Activated CD8-positive, alpha-beta memory T cell treated with anti-CD3 and anti-CD28 coated beads, Interleukin-2, amount 10 ng/mL, durations not matched to agents 7 days and 5 days (primary cell): ENCODE measurements around the gene NRIP1. TPM values are rescaled to one million over a fixed set of nuclear protein-coding genes. Genes with fewer than 3 reads are reported as not detected.

ENCODE experiments used
- ATAC-seq: fragments of 150-1000 bp; cut with Tn5 transposase; one replicate; pipeline ENCODE4 v1.10.0; 2021; ENCODE audit warnings: moderate library complexity
- CTCF ChIA-PET: fragments of 350-600 bp; sonication (Branson Sonifier 250); formaldehyde crosslinking; loops from one replicate; lab custom pipeline; 2021; ENCODE audit warnings: antibody characterized with exemption; lab: Charles Lee
- DNase-seq: peaks from one replicate; pipeline ENCODE4 v3.0.0-alpha.2; 2020
- H3K27ac Mint-ChIP-seq: one replicate; pipeline ENCODE4 v1.8.0; 2021; ENCODE audit warnings: mild to moderate bottlenecking, mixed read lengths
- H3K27me3 Mint-ChIP-seq: one replicate; pipeline ENCODE4 v1.8.0; 2021; ENCODE audit warnings: mixed read lengths
- H3K36me3 Mint-ChIP-seq: one replicate; pipeline ENCODE4 v1.8.0; 2021; ENCODE audit warnings: mild to moderate bottlenecking, mixed read lengths
- H3K4me1 Mint-ChIP-seq: one replicate; pipeline ENCODE4 v1.8.0; 2021; ENCODE audit warnings: mixed read lengths
- H3K4me3 Mint-ChIP-seq: one replicate; pipeline ENCODE4 v1.8.0; 2021; ENCODE audit warnings: mild to moderate bottlenecking, moderate library complexity, mixed read lengths
- H3K9me3 Mint-ChIP-seq: one replicate; pipeline ENCODE4 v1.8.0; 2022; ENCODE audit warnings: low read depth, mixed read lengths
- total RNA-seq, 2 experiments: library from RNA; stranded (reverse); gene quantifications; one replicate each; pipeline ENCODE4 v1.2.3, GENCODE V29; 2021

Gene NRIP1
- total RNA-seq, 2 experiments from 2014 or later, result 13.2 to 18.8 TPM

DNA sequence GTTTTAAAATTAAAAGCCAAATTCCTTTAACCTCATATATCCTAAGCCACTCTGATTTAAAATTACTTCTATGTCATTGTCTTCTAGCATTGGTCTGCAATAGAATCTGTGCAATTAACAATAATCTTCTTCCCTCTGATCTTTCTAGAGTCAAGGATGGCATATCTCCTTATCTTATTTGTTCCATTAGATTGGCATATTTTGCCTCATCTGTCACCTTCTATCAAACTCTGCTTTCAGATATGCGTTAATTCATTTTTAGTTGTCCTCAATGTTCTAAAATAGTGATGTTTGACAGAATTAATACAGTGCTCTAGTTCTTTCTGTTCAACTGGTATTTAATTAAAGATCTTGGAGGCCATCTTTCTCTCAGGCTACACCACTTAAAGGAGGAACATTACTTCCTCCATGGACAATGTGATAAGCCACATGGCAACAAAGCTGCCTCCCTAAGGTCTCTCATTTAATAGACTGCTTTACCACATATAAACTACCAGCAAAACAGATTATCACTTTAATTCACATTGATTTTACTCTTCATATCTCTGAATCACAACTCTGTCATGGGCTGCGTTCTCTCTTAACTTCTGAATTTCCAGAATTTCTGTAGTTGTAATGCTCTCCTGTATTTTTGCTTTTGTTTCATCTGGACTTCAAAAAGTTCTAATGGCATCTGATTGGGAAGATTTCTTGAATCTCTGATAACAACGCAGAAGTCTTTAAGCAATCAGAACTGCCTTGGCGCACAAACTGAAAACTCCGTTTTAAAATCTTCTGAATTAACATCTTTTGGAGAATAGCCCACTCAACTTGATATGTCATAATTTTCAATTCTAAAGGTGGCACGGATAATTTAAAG is 2.8 kb downstream of the NRIP1 start:
- H3K4me1 Mint-ChIP-seq, result peaks cover 49% of the 10 kb centered on the region
- ATAC-seq (no peak), DNase-seq (no peak)
- H3K36me3 Mint-ChIP-seq, result no peaks in the 10 kb centered on the region
- H3K27me3 Mint-ChIP-seq, result peaks cover 31% of the 10 kb centered on the region
- CTCF ChIA-PET, result interaction anchor here (1.1 kb wide), 1 partner anchor 421 kb away, joined by 3 read pairs; no protein-coding TSS in a partner anchor
- H3K27ac Mint-ChIP-seq, result no peak overlapping the region
- no peaks in the 10 kb centered on the region for H3K9me3 Mint-ChIP-seq
- H3K4me3 Mint-ChIP-seq, result no peak overlapping the region

DNA sequence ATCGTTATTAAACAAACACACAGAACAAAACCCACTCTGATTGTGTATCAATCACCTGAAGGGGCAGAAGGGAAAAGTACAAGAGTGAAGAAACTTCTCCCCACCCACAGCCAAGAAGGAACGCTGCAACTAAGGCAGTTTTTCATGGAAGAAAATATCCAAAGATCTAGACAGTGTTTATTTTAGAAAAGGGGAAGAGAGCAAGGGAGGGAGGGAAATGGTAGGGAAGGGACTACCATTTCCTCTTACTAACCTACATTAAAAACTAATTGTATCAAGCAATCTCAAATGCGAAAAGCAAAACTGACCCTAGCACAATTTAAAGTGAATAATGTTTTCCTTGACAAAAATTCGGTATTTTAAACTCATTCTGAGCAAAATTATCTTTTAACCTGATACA is 3.5 kb downstream of the NRIP1 start:
- Mint-ChIP-seq H3K36me3 (no peaks in the 10 kb centered on the region), H3K9me3 (no peaks in the 10 kb centered on the region), H3K4me1 (peaks cover 56% of the 10 kb centered on the region), H3K27ac (no peak overlapping the region), H3K27me3 (peaks cover 30% of the 10 kb centered on the region), H3K4me3 (no peak overlapping the region)
- ATAC-seq (no peak), DNase-seq (no peak)
- CTCF ChIA-PET, result no interaction called here

DNA sequence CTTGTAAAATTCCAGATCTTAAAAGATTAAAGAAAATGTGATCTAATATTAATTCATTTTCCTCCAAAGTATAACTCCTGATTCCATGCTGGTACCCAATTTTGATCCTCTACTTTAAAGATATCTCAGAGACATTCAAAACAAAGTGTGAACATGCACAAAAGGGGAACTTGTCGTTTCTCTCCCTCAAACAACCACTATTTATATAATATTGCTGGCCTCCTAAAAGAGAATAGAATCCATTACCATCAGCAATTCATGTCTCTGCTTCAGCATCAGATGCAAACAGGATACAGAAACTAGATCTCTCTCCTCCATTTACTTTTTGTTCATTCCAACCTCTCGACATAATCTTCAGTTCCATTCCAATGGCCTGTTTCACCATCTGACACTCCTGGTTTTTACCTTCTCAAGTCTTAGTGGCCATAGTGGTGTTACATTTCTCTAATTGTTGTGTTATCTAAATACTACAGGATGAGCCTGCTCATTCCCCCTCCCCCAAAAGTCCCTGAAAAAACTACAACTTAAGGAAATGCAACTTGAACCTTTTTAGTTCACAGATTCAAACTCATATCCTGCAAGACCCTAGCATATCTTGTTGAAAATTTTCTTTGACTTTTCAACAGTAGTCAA is 4.1 kb downstream of the NRIP1 start:
- Mint-ChIP-seq H3K27me3 (peaks cover 26% of the 10 kb centered on the region), H3K4me1 (peaks cover 53% of the 10 kb centered on the region), H3K9me3 (no peaks in the 10 kb centered on the region), H3K4me3 (no peak overlapping the region), H3K36me3 (no peaks in the 10 kb centered on the region), H3K27ac (no peak overlapping the region)
- CTCF ChIA-PET, result no interaction called here
- ATAC-seq, result no peak
- no peak for DNase-seq

DNA sequence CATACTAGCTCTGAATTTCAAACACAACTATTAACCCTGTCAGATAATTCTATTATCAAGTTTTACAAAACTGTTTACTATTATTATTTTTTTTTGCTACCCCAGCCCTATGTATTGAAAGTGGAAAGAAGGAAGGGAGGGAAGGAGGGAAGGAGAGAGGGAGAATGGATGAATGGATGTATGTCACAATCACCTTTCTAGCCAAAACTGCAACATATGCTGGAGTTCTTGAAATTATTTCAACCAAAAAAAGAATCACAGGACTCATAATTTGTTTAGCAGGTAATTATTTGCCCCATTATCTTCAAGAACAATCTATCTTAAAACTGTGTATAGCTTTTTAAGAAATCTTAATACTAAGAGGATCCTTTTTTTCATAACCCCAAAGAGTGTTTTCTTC is 5.4 kb downstream of the NRIP1 start:
- no peaks in the 10 kb centered on the region for H3K9me3 Mint-ChIP-seq
- DNase-seq (no peak), ATAC-seq (no peak)
- CTCF ChIA-PET, result interaction anchor here (0.9 kb wide), 1 partner anchor 9 kb away, joined by 3 read pairs; no protein-coding TSS in a partner anchor
- H3K4me3 Mint-ChIP-seq, result no peak overlapping the region
- no peaks in the 10 kb centered on the region for H3K36me3 Mint-ChIP-seq
- H3K27ac Mint-ChIP-seq, result no peak overlapping the region
- peaks cover 26% of the 10 kb centered on the region for H3K27me3 Mint-ChIP-seq
- H3K4me1 Mint-ChIP-seq, result peaks cover 57% of the 10 kb centered on the region

DNA sequence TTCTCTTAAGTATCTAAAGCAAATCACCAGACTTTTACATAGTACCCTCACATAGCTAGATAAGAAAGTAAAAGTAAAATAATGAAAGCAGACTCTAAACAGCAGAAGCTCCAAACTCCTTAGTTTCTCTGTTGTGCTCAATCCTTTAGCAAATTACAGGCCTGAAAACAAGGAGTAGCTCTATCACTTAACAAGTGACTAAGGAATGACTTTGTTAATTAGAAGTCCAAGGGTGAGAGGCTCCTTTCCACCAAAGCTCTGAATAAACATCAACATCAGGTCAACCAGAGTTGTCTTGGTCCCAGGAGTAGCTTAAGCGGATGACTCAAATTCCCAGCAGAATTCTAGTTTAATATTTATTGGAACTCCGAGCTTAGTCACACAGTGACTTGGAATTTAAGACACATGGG is 5.9 kb downstream of the NRIP1 start:
- H3K9me3 Mint-ChIP-seq, result no peaks in the 10 kb centered on the region
- DNase-seq (no peak), ATAC-seq (peak; percentile 44)
- H3K27ac Mint-ChIP-seq, result peak overlapping the region; percentile 22
- no peaks in the 10 kb centered on the region for H3K36me3 Mint-ChIP-seq
- H3K27me3 Mint-ChIP-seq, result peaks cover 26% of the 10 kb centered on the region
- CTCF ChIA-PET, result interaction anchor here (0.9 kb wide), 1 partner anchor 8 kb away, joined by 3 read pairs; no protein-coding TSS in a partner anchor
- H3K4me1 Mint-ChIP-seq, result peaks cover 57% of the 10 kb centered on the region
- peak overlapping the region; percentile 35 for H3K4me3 Mint-ChIP-seq

DNA sequence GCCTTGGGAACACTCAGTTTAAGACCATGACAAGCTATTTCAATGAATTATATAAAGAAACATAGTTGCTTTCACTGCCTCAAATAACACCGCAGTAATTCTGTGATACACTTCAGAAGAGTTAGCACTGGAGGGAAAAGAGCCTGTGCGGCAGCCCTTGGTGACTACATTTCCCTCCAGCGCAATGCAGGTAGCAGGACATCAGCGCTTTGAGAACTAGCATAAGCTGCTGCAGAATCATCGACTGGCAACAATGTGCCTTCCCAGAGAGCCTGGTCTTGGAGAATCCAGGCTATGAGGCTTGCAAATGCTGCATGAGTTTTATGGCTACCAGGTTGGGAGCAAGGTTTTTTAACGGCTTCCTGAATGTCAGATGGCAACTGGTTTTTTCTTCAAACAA is 7.5 kb downstream of the NRIP1 start:
- Mint-ChIP-seq H3K36me3 (no peaks in the 10 kb centered on the region), H3K27me3 (peaks cover 11% of the 10 kb centered on the region), H3K4me1 (peaks cover 51% of the 10 kb centered on the region), H3K9me3 (no peaks in the 10 kb centered on the region), H3K27ac (no peak overlapping the region), H3K4me3 (no peak overlapping the region)
- ATAC-seq, result peak; percentile 42
- CTCF ChIA-PET, result interaction anchor here (1.1 kb wide), 1 partner anchor 56 kb away, joined by 3 read pairs; no protein-coding TSS in a partner anchor
- DNase-seq, result no peak

DNA sequence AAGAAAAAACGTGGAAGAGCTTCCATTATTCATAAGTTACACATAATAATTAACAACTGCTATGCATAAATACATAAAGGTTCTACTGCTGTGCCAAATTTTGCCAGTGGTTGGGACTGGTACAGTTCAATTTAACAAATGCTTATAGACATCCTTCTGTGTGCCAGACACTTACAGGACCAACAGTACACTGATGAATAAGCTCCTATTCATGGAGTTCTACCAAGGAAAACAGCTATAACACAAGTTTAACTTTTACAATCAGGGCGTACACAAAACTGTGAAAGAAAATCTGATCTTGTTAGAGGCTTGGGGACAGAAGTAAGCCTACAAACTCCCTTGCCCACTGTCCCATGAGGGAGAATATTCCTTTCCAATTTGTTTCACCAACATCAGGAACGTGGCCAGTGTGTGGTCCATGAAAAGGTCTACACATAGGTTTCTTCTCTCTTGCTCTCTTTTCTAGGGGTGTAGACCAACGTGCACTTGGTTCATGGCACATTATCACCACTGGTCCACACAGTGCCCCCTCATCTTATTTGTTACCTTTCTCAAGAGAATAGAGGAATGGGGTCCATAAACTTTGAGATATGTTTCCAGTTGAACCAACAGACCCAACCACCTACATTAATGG is 10.1 kb downstream of the NRIP1 start:
- Mint-ChIP-seq H3K4me1 (peaks cover 56% of the 10 kb centered on the region), H3K27ac (no peak overlapping the region), H3K9me3 (no peaks in the 10 kb centered on the region), H3K4me3 (no peak overlapping the region), H3K27me3 (peaks cover 4% of the 10 kb centered on the region), H3K36me3 (no peaks in the 10 kb centered on the region)
- CTCF ChIA-PET, result no interaction called here
- no peak for DNase-seq
- no peak for ATAC-seq

DNA sequence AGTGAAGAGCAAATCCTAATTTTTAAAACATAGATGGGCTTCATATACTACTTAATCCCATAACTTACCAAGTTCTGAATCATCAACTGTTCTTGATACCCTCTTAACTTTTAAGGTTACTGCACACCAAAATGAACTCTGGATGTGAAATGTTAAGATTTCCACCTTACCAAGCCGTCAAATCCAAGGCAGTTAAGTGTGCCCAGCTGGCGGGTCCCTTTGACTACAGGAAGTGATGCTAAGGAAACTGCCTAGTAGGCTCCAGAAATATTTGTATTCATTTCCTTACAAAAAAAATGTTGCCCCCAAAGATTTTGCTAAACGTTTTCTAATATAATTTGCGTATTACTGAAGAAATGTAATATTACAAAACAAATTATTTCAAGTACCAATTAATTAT is 10.7 kb downstream of the NRIP1 start:
- peaks cover 55% of the 10 kb centered on the region for H3K4me1 Mint-ChIP-seq
- no peak overlapping the region for H3K27ac Mint-ChIP-seq
- no peaks in the 10 kb centered on the region for H3K36me3 Mint-ChIP-seq
- H3K4me3 Mint-ChIP-seq, result no peak overlapping the region
- DNase-seq (no peak), ATAC-seq (no peak)
- CTCF ChIA-PET, result no interaction called here
- no peaks in the 10 kb centered on the region for H3K9me3 Mint-ChIP-seq
- peaks cover 4% of the 10 kb centered on the region for H3K27me3 Mint-ChIP-seq

DNA sequence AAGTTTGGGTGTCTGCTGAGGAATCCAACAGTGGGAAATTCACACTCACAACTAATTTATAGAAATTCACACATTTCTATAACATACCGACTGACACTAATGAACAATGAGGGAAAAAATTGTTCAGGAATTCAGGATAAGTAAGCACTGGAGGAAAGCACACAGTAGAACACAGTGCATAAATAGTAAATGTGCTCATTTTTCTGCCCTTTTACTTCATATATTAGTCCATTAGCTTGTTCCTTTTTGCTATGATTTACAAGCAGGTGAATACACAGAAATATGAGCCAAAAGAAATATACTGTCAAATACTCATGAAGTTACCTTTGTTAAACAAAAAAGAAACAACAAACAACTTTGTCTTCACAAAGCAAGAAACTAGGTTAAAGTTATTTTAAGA is 11.3 kb downstream of the NRIP1 start:
- Mint-ChIP-seq H3K27ac (no peak overlapping the region), H3K4me3 (no peak overlapping the region), H3K27me3 (peaks cover 2% of the 10 kb centered on the region), H3K4me1 (peaks cover 51% of the 10 kb centered on the region), H3K36me3 (no peaks in the 10 kb centered on the region), H3K9me3 (no peaks in the 10 kb centered on the region)
- CTCF ChIA-PET, result interaction anchor here (1.6 kb wide), 1 partner anchor 12 kb away, joined by 4 read pairs; the partner anchor contains the start of gene NRIP1
- ATAC-seq, result no peak
- no peak for DNase-seq

DNA sequence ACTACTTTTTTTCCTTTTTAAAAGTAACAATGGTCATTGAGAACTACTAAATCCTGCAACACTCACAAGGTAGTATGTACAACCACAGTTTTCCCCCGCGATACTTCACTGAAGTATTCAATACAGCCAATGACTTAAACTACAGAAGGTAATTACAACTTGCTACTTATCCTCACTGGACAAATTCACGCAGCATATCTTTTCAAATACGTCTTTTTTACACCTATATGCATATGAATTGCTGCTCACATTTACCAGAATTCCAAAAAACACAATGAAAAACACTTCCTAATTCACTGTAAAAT is 12.4 kb downstream of the NRIP1 start:
- CTCF ChIA-PET, result interaction anchor here (1.6 kb wide), 1 partner anchor 13 kb away, joined by 4 read pairs; the partner anchor contains the start of gene NRIP1
- peak overlapping the region; percentile 65 for H3K4me3 Mint-ChIP-seq
- peaks cover 48% of the 10 kb centered on the region for H3K4me1 Mint-ChIP-seq
- no peaks in the 10 kb centered on the region for H3K27me3 Mint-ChIP-seq
- DNase-seq, result no peak
- ATAC-seq, result no peak
- H3K36me3 Mint-ChIP-seq, result no peaks in the 10 kb centered on the region
- no peaks in the 10 kb centered on the region for H3K9me3 Mint-ChIP-seq
- H3K27ac Mint-ChIP-seq, result peak overlapping the region; percentile 69

DNA sequence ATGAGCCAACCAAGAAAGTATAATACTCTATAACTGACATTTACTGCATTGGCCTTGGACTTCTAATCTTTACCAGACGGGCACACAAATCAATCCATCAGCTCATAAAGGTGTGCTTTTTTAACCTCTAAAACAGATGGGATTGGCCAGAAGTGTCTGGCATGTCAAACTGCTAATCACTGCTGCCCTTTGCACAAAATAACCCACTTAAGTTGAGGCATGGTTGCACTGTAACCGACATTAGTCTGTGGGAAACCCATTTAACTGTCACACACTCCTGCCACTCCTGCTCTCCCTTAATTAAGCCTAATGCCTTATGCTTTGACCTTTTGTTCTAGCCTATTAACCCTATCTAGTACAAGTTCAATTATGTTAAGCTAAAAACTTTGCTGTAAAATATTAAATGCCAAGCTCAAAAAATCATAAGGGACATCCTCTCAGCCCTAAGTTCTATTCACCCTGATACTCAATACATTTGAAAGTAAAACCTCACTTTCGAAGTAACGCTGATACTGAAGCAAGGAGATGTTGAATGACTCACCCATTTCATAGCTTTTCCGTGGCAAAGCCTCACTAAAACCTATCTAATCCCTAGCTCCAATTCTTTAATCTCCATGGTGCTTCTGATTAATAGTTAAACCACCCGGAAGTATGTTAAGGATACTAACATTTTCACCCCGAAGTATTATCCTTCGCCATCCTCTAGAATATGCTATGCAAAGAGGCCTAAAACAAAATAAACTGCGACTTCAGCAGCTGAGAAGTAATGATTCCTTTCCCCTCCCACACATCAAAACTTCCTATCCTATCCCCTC is 12.9 kb downstream of the NRIP1 start:
- ATAC-seq (peak; percentile 85), DNase-seq (no peak)
- Mint-ChIP-seq H3K27ac (peak overlapping the region; percentile 69), H3K36me3 (peaks cover 2% of the 10 kb centered on the region), H3K27me3 (no peaks in the 10 kb centered on the region), H3K4me3 (peak overlapping the region; percentile 65), H3K9me3 (peaks cover 1% of the 10 kb centered on the region), H3K4me1 (peaks cover 43% of the 10 kb centered on the region)
- CTCF ChIA-PET, result interaction anchor here (1.6 kb wide), 1 partner anchor 14 kb away, joined by 4 read pairs; the partner anchor contains the start of gene NRIP1

DNA sequence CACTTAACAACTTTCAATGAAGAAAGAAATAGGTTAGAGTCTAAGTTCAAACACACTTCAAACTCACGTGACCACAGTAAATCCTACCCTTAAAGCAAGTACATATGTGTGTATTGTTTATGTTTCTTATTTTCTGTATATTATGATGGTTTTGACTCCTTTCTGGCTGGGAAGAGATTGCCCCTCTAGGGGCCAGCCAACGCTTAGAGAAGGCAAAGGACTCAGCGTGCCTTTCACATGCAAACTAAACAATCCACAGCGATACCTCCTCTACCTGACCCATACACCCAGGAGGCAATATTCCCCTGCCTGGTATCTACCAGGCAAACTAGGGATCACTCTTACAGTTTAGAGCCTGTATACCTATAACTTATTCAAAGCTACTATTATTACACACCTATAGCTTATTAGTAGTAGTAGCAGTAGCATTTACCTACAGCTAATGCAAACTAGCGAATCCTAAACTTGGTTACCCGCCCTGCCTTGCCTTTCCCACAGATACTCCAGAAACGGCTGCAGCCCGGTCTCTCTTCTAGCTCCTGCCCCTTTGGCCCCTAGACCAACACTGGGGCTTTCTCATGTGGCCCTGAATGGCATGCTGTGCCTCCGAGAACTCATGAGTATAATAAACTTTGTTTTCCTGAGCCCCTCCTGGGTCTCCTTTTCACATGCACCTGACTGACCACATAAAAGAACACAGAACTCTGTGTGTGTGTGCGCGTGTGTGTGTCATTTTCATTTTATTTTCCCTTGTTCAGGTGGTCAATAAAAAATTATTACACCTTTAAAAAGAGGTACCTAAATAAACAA is 14.0 kb downstream of the NRIP1 start:
- CTCF ChIA-PET, result interaction anchor here (0.9 kb wide), 1 partner anchor 8 kb away, joined by 3 read pairs; no protein-coding TSS in a partner anchor

More for the DNA sequence above, 14.0 kb downstream of the NRIP1 start:
- no peak for ATAC-seq
- H3K4me1 Mint-ChIP-seq, result peaks cover 38% of the 10 kb centered on the region
- peaks cover 8% of the 10 kb centered on the region for H3K9me3 Mint-ChIP-seq
- H3K27ac Mint-ChIP-seq, result no peak overlapping the region
- no peak overlapping the region for H3K4me3 Mint-ChIP-seq
- DNase-seq, result no peak
- no peaks in the 10 kb centered on the region for H3K27me3 Mint-ChIP-seq
- peaks cover 9% of the 10 kb centered on the region for H3K36me3 Mint-ChIP-seq
